NCI-H748 treated with DMSO at 0.1 percent for 48 hours (cell line): Measurements from ENCODE around the gene RALGPS2.

Source experiments
- DNase-seq: peaks from one replicate; lab custom pipeline; 2025; lab: John Stamatoyannopoulos, UW

Gene RALGPS2

DNA sequence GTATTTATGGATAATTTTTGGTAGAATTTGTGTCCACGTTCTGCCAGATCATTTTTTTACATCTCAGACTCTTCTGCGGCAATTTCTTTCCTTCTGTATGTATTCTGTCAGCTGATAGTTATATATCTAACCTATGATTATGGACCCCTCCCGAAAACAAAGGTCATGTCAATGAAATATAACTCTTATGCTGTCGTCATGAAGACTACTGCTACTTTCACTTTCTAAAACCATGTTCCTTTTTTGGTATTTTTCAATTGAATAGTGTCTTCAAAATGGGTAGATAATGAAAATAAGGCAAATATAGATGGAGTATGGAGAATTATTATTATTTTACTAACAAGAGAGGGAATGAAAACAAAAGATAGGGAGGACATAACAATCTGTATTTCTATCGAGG lies 142.6 kb downstream of the RALGPS2 start:
- DNase-seq: no peak

DNA sequence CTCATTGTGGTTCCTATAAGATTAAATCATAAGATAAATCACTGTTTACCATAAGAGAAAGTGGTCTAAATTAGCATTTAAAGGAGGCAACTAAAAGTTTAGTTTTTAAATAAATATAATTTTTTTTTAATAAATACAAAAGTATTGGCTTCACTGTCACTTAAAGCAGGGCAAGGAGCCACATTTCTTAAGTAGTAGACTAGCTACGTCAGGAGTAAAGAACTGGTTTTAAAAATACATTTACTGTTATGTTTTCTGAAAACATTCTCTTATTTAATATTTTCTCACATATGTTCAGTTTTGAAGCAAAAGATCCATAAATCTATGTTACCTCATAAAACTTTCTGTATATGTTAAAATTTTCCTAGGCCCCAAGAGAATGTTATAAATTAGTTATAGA lies 143.7 kb downstream of the RALGPS2 start:
- no peak for DNase-seq

DNA sequence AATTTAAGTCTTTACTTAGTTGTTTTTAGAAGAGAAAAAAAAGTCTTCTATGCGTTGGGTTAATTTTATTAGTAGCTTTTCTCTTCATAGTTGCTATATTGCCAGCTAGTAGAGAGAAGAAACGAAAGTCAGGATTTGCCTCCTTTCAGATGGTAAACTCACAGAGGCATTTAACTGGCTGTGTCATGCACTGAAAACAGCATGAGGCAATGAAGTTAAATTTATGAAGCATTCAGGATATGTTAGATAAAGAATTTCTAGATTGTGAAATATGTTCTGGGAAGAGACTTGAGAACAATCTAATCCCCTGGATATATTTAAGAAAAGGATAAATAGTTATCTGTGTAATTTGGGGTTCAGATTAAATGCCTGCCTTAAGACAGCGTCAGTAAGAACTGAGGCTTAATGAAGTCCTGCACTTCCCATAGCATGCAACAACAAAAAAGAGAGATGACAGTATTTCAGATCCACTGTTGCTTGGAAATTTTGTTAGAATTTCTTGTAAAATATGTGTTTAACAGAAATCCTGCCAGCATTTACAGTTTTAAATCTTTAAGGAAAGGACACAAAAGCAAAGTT lies 144.2 kb downstream of the RALGPS2 start:
- no peak for DNase-seq

DNA sequence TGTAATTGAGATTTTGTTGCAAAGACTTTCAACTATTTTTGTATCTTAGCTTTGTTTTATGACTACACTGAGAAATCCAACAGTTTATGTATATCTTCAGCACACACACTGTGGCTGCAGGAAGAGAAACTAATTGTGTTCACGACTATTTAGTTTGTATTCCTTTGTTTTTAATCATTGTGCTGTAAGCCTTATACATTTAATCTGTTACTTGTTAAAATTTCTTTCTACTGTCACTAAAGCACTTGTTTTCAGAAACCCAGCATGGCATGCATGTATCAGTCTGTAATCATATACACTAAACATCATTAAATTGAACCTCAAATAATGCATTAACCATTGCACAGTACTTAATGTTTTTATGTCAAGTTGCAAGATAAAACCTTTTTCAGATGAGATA lies 145.2 kb downstream of the RALGPS2 start:
- no peak for DNase-seq

DNA sequence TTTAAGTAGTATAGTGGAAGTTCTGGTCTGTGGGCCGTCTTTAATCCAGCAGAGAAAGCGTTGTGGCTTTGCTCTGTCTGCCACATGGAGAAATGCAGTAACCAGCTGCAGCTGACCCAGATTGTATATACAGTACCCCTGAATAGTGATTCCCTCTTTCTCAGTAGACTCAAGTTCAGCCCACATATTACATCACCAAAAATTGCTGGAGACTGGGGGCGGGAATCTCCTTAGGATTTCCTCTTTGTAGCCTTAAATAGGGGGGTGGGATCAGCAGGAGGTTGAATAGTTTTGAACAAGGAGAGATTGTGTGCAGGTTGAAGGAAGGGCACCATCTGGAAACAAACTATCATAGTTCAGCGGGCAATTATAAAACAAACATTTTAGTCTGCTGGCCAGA lies 145.9 kb downstream of the RALGPS2 start, which contains the start of gene ANGPTL1:
TSS of gene ANGPTL1 (minus strand) at position 134 of the 400 bp plus-strand sequence. CDS start 5,301 bp downstream, outside the sequence.
- no peak for DNase-seq

DNA sequence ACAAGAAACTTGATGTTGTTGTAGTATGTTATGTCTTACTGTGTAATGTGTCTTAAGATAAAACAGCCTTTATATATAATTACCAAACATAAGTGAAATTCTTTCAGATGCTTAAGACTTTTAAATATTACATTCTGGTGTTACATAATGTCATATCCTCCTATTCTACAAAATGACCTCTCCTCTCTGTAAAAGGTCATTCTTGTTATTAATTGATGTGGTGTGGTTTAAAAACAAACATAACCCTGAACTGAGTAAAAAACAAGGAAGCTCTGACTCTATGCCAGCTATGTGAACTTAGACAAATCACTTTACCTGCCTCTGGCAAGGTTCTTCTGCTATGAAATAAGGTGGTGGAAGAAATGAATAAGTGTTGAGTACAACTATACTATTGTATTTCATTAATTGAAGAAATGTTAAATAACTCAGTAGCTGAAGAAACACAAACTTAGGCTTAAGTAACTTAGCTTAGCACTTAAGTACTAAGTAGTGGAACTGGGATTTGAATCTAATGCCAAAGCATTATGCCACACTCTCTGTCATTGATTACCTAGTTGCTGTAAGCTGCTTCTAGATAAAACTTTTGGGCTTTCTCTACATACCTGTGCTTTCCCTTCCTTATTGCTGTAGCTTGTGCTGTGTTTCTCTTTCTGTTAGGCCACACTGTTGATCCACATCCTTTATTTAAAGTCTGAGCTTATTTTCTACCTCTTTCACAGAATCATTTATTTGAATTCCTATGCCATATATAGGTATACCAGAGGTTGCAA lies 146.7 kb downstream of the RALGPS2 start:
- no peak for DNase-seq

DNA sequence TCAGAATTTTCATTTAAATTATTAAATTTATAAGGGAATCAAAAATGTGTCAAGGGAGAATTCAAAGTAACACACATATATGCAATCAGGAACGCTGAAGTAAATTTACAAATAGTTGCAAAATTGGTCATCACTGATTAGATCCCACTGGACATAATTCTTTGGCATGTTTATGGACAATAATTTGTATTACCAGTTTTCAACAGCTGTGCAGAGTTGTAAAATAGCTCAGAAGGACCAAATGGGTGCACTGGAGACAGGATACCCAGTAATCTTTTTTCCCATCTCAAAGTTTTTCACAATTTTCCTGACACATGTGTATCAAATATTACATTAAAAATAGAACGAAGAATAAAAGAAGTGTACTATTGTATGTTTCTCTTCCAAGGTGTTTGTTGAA lies 149.9 kb downstream of the RALGPS2 start:
- DNase-seq: no peak

DNA sequence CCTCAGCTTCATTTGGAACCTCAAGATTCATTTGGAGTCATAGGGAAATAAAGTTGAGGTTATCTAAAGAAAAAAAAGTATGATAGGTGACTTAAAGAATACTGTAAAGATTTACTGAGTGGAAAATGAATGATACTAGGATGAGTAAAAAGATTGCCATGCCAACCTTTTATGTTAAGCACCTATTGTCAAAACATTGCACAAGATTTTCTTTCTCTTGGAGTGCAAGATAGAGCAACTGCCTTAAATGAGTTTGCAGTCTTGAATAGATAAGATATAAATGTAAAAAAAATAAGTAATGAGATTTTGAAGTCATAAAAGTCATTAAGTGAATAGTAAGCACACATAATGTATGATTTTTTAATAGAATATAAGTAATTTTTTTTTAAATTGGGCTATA lies 150.9 kb downstream of the RALGPS2 start:
- DNase-seq: no peak

DNA sequence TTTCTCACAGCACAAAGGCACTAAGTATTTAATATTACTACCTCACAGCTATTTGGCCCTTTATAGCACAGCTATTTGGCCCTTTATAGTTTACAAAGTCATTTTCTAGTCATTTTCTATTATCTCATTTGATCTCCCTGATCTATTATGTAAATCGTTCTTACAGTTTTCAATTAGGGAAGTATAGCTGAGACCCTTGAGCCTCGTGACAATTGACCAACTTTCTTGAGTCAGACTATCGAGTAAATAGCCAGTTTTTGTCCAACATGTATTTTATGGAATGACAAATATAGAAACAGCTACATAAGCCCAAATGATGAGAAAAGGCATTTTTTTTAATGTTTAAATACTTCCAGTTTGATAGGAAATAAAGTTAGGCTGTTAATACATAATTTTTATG lies 152.9 kb downstream of the RALGPS2 start:
- DNase-seq: no peak

DNA sequence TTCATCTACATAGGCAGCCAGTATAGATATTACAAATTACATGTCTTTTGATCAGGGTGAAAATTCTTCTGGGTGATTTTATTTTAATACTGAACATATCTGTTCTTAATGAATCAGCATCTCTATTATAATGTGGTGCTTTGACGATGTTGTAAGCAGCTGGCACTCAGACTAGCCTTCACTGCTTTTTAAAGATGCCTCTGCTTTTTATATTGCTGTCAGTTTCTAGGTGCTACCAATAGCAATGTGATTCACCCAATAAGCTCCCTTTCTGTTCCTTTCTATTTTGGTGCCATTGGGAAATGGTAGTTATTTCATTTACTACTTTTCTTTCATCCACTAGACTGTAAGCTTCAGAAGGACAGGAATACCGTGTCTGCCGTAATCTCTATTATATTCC lies 156.9 kb downstream of the RALGPS2 start:
- no peak for DNase-seq

DNA sequence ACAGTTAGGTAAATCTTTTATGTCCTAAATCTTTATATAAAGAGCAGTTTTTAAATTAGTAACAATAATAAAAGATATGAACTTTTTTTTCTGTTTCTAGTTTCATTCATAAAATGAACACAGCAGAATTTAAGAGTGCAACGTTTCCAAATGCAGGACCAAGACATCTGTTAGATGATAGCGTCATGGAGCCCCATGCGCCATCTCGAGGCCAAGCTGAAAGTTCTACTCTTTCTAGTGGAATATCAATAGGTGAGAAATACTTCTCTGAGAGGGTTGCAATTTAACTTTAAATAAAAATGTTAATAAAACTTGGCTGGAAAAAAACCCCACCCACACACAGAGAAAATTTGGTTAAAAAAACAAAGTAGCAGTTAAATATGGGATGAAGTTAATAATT lies 160.8 kb downstream of the RALGPS2 start:
- DNase-seq: no peak

DNA sequence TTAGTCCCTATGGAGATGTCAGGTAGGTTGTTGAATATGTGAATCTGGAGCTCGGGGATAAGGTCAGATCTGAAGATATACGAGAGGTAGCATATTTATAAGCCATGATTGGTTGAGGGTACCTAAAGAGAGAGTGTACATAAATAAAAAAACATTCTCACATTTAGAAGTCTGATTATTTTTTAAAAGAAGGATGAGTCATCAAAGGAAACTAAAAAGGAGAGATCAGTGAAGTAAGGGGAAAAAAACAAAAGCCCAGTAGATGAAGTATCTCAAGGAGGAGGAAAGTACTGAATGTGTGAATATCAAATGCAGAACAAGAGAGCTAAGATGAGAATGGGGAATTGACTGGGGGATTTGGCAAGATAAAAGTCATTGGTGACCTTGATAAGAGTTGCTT lies 161.5 kb downstream of the RALGPS2 start:
- no peak for DNase-seq

DNA sequence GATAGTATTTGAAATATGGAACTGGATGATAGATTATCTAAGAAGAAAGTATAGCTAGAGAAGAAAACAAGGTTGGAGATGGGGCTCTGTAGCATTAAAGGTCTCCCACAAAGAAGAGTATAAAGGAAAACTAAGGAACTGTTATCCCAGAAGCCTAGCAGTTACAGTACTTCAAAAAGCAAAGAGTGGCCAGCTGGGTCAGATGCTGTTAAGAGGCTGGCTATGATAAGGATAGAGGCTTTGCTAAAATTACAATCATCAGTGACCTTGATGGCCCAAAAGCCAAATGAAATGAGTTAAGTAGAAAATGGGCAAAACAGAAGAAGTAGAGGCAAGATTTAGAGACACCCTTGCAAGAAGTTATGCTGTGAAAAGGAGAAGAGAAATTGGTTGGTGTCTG lies 170.9 kb downstream of the RALGPS2 start:
- DNase-seq: no peak

DNA sequence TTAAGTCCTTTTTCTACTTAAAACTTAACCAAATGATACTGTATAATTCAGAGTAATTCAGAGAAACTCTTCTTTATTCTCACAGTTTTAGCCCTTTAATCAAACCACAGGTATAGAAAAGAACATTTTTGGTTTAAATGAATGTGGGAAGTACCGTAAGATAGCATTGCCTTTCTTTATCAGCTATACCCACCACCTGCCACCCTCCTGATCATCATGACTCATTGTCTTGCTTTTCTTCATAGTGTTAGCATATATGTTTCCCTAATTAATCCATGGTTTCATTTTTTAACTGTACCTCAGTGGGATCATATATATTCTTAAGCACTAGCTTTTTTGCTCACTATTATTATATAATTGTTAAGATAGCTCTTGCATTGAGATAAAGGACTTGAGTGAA lies 173.4 kb downstream of the RALGPS2 start:
- no peak for DNase-seq

DNA sequence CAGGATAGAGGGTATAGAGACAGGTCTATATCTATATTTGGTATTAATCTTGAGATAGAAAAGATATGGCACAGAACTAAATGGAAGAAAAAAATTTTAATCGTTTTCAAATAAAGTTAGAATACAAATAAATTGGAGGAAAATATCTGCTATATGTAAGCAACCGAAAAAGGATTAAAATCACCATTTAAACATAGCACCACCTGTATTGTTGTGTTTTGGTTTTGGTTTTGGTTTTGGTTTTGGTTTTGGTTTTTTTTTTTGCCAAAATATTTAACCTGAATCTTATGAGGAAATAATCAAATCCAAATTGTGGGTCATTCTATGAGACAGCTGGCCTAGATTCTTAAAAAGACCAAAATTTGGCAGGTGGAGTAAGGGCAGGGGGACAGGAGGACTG lies 174.4 kb downstream of the RALGPS2 start:
- no peak for DNase-seq

DNA sequence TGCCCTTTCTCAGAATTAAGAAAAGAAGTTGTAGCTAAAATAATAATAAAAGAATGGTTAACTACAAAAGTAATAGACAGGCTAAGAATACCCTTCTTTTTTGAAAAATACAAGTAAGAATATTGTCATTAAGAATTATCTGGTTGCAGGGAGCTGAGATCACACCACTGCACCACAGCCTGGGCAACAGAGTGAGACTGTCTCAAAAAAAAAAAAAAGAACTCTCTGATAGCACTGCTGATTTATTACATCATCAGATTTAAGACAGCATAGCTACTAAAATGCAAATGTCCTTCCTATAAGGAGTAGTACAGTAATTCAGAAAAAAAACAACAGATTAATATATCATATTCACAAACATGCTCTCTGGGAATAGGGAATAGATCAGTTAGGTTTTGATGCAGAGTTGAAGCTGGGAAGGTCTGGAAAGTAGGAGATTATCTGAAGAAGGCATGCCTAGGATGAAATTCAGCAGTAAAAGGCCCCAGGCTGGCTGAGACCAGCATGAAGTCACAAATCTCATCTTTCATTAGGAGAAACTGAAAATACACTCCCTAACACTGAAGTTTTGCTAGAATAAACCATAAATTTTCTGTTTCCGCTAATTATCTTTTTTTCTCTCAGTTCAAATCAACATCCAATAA lies 176.6 kb downstream of the RALGPS2 start:
- DNase-seq: no peak

DNA sequence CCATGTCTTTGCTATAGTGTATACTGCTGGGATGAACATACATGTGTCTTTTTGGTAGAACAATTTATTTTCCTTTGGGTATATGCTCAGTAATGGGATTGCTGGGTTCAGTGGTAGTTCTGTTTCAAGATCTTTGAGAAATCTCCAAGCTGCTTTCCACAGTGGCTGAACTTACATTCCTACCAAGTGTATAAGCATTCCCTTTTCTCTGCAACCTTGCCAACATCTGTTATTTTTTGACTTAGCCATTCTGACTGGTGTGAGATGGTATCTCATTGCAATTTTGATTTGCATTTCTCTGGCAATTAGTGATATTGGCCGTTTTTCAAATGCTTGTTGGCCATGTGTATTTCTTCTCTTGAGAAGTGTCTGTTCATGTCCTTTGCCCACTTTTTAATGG lies 183.3 kb downstream of the RALGPS2 start:
- no peak for DNase-seq

DNA sequence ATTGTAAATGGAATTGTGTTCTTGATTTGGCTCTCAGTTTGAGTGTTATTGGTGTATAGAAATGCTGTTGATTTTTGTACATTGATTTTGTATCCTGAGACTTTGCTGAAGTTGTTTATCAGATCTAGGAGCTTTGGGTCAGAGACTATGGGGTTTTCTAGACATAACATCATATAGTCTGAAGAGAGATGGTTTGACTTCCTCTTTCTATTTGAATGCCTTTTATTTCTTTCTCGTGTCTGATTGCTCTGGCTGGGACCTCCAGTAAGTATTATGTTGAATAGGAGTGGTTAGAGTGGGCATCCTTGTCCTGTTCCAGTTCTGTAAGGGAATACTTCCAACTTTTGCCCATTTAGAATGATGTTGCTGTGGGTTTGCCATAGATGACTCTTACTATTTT lies 185.0 kb downstream of the RALGPS2 start:
- no peak for DNase-seq

DNA sequence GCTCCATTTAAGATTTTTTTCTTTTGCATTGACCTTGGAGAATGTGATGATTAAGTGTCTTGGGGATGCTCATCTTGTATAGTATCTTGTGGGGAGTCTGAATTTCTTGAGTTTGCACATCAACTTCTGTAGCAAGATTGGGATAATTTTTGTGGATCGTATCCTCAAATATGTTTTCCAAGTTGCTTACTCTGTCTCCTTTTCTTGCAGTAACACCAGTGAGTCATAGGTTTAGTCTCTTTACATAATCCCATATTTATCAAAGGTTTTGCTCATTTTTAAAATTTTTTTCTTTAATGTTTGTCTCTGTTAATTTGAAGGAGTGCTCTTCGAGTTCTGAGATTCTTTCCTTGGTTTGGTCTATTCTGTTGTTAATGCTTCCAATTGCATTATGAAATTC lies 187.6 kb downstream of the RALGPS2 start:
- no peak for DNase-seq

DNA sequence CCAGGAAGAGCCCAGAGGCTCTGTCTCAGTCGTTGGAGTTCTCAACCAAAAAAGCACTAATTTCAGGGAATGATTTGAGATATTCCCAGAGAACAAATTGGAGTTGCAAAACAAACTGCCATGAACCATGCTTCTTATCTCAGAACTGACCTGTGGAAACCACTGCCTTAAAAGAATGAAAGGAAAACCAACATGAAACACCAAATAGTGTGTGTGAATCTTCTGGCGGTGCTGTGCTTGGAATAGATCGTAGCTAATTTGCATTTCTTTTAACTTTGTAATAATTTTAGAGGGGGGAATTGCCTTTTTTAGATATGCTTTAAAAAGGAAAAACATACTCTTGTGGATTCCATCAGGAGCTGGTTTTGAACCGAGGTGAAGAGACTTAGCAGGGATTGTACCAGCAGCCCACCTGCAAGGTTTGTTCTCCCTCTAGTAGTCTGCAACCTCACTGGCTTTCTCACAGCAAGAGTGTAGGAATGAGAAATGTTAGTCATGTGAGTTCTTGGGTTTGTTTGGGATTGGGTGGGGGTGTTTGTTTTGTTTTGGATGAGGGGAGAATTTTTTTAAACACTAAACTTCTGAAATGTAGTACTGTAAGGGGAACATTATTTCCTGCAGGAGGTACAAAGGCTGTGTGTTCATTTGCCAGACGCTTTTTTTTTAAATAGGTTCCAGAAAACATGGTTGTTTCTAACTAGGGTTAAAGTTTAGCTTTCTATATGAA lies 191.6 kb downstream of the RALGPS2 start:
- no peak for DNase-seq

DNA sequence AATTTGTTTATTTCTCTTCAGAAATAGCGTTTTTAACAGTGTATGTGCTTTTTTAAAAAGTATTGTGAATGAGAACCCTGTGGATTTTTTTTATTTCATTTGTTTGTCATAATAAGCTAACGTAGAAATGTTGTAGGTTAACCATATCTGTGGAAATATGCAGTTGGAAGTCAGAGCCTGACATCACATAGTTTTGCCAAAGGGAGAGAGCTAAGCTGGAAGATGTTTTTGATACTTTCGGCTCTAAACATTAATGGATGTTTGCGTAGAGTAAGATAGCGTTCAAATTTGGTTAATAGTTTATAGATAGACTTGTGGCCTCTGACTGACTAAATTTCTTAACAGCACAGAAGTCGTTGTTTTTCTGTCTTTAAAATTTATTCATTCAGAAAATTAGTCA lies 193.3 kb downstream of the RALGPS2 start:
- DNase-seq: no peak

DNA sequence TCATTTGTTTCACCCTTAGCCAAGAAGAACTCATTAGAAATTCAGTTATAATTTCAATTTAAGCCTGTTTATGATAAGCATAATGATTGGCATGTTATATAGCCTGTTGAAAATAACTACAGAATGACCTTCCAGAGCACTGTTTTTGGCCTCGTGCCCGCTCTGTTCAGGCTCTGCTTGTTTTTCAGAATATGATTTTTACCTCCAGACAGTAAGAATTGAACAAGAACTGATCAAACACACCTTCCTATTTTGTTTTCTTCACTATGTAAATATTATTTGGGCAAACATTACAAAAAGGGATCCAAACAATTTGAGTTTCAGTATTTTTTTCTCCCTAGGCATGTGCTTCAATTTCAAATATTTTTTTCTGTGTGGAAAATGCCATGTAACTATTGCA lies 193.9 kb downstream of the RALGPS2 start:
- DNase-seq: no peak

DNA sequence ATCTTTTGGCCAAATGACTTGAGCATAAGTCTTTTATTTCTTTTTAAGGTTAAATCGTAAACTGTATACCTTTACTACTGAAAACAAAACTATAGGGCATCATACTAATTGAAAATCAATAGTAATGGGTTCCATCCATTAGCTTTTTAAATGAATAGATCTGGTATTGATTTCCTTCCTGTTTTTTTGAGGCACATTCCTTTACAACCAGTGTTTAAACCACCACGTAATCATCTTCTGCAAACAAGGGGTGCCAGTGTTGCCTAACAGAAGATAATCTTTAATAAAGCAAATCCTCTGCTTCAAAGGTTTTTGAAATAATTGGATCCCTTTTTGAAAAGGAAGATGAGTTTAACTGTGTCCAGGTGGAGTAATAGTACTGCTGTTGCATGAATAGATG lies 194.5 kb downstream of the RALGPS2 start:
- DNase-seq: no peak
